CD4-positive, alpha-beta T cell treated with Interleukin-12 subunit alpha and Interleukin-12 subunit beta, for 1 hour (primary cell): ENCODE measurements around the gene REELD1.

Source experiments
- DNase-seq: peaks from one replicate; pipeline ENCODE4 v3.0.0-alpha.2; 2020

The REELD1 gene

GRCh38 chr4:146229406-146229805 lies 15.1 kb downstream of the REELD1 start:
- no peak for DNase-seq

- no peak for DNase-seq
These were observed 17.9 kb downstream of the REELD1 start for GRCh38 chr4:146232131-146232722.

DNA sequence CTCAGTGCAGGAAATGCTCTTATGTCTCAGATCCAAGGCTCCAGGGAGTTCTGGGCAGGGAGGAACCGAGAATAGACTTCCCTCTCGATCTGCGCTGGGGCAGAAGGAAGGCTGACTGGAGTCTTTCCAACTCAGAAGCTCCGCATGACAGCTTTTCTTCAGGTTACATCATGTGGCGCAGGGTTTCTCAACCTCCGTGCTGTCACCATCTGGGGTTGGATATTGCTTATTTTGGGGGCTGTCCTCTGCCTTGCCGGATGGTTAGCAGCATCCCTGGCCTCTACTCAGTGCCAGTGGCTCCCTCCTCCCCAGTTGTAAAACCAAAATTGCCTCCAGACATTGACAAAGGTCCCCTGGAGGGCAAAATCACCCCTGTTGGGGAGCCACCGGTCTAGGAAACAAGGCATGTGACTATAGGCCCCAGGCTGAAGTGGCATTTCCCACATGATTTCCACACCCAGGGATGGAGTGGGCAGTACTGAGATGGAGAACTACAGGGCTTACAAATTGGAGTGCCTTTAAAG lies 21.4 kb downstream of the REELD1 start:
- no peak for DNase-seq

GRCh38 chr4:146236216-146236615 lies 21.9 kb downstream of the REELD1 start:
- no peak for DNase-seq

- no peak for DNase-seq
These were observed 22.8 kb downstream of the REELD1 start for GRCh38 chr4:146237092-146237491.

- no peak for DNase-seq
These were observed 23.8 kb downstream of the REELD1 start for GRCh38 chr4:146238107-146238506.

- peak; percentile 37 for DNase-seq
These were observed 29.0 kb downstream of the REELD1 start for GRCh38 chr4:146243141-146243882.

- no peak for DNase-seq
These were observed 29.5 kb downstream of the REELD1 start for GRCh38 chr4:146243883-146244277.

DNA sequence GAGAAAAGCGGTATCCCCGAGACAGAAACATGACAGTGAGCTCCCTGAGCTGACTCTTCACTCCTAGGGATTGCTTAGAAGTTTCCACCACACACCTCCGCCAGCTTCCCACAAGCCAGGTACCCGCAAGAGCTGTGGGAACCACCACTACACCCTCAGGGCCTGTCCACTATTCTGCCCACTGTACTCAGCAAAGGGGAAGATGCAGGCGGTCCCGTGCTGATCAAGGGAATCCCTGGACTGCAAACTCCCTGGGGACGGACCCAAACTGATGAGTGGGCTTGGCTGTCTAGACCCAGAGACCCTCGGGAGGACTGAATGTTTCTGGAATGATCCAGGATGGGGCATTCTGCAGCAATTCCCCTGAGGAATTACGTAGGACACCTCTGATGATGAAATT lies 30.2 kb downstream of the REELD1 start:
- no peak for DNase-seq

GRCh38 chr4:146245246-146245645 lies 30.9 kb downstream of the REELD1 start:
- no peak for DNase-seq

DNA sequence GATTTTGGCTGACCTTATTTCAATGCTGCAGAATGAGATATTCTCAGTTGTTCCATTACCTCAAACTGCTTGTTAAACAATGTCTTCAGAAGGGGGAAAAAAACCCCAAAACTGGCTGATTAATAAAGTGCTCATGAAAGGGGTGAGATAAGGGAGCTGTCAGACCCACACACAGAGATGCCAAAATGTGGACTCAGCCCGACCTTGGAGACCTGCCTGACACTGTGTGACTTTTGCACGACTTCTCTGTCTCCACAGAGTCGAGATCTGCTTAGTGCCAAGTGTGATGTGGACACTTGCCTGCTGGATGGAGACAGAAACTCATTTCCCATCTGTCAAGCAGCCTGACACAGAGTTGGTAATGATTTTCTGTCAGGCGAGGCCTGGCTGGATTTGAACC lies 31.5 kb downstream of the REELD1 start:
- no peak for DNase-seq

DNA sequence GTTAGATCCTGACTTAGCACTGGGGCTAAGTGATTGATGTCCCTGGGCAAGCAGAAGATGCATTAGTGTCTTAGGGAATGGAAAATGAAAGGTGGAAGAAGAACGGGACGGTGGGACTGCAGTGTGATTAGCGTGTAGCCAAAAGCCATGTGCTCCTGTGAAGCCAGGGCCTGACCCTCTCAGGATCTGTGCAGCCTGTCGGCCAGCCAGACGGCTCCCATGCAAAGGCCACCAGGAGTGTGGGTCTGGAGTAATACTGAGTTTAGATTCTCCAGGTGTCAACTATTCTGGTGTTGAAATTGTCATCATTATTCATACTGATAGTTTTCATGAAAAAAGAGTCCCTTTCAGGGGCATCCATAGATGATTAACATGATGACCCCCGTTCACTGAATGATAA lies 32.0 kb downstream of the REELD1 start:
- no peak for DNase-seq

GRCh38 chr4:146247356-146247755 lies 33.0 kb downstream of the REELD1 start:
- no peak for DNase-seq

DNA sequence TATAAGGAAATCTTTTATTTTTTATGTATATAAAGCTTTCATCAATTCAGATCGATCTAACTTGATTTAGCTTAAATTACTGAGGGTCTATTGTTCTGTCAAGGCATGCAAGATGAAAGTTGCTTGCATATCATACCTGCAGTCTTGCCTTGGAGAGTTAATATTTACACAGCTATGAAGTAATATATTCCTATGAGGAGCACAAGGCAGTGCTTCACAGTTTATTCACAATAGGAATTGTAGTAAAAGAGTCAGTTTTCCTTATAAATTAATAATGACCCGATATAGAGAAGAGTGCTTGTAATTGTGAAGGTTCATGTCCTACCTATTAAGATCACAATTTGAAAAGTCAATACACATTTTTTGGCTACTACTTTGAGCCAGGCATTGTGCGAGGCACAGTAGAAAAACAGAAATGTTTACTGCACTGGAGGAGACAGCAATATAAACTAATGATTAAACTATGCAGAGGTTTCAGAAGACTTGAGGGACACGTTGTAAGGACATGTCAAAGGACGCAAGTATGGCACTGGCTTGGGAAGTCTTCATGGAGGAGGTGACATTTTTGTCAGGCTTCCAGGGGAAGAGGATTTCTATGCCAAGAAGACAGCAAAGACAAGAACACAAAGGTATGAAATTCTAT lies 38.8 kb downstream of the REELD1 start:
- DNase-seq: no peak

DNA sequence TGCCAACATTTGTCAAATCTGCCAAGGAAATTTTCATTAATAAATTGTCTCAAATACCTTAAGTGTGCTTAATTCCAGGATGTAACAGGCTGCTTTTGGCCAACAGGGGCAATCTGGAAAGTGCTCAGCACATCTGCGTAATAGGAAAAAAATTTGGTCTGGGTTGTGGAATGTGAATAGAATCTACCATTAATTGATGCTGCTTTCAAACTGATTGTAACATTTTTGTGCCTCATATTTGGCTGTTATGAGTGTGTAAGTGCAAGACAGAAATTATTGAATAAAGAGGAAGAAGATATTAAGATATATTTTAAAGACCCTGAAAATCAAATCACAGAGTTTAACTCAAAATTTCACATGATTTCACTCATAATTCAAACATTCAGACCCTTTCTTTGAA lies 41.1 kb downstream of the REELD1 start:
- no peak for DNase-seq

DNA sequence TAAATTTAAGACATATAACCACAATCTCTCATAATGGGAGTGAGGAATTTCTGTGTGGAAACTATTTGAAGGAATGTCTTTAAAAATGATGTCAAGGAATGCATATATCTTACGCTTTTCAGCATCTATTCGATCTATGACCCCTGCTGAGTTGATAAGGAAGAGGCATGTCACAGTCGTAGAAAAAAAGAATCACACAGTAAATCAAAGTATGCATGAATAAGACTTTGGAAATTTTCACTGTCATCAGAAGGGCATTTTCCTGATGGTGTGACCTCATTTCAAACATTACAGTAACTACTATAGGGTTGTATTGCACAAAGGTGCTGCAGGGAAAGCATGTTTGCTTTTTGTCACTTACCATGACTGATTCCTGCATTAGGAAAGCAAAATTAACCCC lies 41.5 kb downstream of the REELD1 start:
- DNase-seq: no peak

GRCh38 chr4:146256328-146256727 lies 42.0 kb downstream of the REELD1 start:
- DNase-seq: no peak

DNA sequence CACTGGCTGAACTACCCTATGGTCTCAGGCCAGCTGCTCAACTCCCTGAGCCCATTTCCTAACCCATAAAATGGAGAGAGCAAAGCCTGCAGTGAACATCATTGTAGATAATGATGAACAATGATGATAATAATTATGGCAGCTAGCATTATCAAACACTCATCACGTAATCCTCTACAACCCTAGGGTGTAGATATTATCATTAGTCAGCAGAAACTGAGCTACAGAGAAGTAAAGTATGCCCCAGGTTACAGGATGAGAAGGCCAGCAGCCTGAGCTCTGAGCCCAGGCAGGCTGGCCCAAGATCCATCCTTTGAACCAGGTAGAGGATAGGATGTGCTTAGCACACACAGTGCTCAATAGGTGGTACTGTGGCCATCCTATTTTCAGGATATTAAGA lies 43.2 kb downstream of the REELD1 start:
- DNase-seq: no peak

- DNase-seq: no peak
These were observed 46.2 kb downstream of the REELD1 start for GRCh38 chr4:146260521-146260920.

DNA sequence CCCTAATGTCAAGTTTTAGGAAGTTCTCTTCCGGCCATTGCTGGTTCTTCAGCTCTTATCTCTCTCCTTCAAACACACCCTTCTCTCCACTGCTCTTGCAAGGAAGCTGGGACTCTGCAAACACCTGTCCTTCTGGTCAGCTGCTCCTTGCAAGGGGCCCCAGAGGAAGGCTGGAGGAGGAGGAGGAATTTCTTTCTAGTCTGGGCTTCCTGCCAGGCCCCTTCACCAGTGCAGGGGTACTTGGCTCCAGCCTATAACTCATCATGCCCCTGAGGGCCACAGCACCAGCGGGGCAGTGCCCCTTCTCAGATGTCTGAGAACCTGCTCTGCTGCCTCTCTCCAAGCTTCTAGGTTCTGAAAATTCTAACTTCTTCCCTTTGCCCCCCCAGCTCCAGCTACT lies 46.7 kb downstream of the REELD1 start:
- DNase-seq: no peak

DNA sequence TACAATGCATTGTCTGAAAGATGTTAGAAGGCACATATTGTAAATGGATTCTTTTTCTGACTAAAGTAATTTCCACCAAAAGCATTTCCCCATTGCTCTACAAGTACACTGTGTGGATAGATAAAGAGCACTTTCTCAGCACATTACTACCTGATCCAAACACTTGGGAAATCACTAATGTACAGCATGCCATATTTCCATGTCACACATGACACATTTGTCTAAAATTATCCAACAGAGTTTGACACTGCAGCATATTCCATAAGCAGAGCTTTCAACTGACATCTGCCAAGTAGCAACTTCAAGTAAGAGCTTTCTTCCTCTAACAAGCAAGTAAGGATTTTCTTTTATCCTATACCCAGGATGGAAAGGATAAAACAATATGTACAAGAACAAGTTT lies 49.5 kb downstream of the REELD1 start:
- DNase-seq: no peak

GRCh38 chr4:146265950-146266490 lies 51.7 kb downstream of the REELD1 start:
- DNase-seq: no peak

- no peak for DNase-seq
These were observed 53.5 kb downstream of the REELD1 start for GRCh38 chr4:146267826-146268225.

DNA sequence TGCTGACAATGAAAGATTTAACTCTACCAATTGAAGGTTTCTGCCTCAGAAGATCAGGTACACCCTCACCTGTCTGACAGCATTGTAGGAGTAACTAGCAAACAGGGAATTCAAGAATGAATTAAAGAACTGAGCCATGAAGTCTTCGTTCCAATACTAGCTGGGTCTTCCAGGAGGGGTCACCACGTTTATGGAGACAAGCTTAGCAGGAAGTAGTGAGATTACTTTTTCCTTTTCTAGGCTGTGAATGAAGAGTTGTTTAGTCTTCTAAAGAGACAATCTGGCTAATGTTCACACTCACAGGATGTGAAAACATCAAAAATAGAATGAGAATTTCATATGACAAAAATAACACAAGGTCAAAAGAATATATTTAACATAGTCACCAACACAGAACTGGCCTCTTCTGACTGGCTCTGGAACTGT lies 54.9 kb downstream of the REELD1 start:
- DNase-seq: no peak
